Spleen (tissue), 11 donors: ENCODE data around the gene HDAC4. TPM values are rescaled to one million over a fixed set of nuclear protein-coding genes. Genes with fewer than 3 reads are reported as not detected.
A peak's percentile ranks its signal among the peaks of the same experiment; 100 is the strongest.

ENCODE experiments used
- DNase-seq: peaks from one replicate; pipeline ENCODE4 v3.0.0-alpha.2; 2020
- H3K27ac ChIP-seq, 8 donors: fragments of 200-600 bp; sonication (generic) in 7 of 8; 1 replicate in 4 of 8; 2 replicates in 4 of 8; pipeline versions ENCODE4 v1.5.0 to v1.8.0; 2016 to 2021; ENCODE audit warnings: inconsistent platforms in 4 of 8, mild to moderate bottlenecking in 4 of 8, moderate library complexity in 1 of 8
- H3K27me3 ChIP-seq, 7 donors: fragments of 200-600 bp; sonication (generic) in 6 of 7; replicated peaks in 1 of 7; 1 replicate in 4 of 7; 2 replicates in 3 of 7; pipeline versions ENCODE4 v1.5.0 to v1.8.0; 2016 to 2021; ENCODE audit warnings: inconsistent platforms in 3 of 7, mild to moderate bottlenecking in 1 of 7
- H3K36me3 ChIP-seq, 6 donors: fragments of 200-600 bp; sonication (generic) in 5 of 6; 1 replicate in 4 of 6; 2 replicates in 2 of 6; pipeline versions ENCODE4 v1.5.0 to v1.8.0; 2016 to 2021; ENCODE audit warnings: inconsistent platforms in 2 of 6
- H3K4me1 ChIP-seq, 6 donors: fragments of 200-600 bp; sonication (generic) in 5 of 6; 1 replicate in 3 of 6; 2 replicates in 3 of 6; pipeline versions ENCODE4 v1.5.0 to v1.8.0; 2016 to 2021; ENCODE audit warnings: inconsistent platforms in 3 of 6
- H3K4me3 ChIP-seq, 8 donors: fragments of 200-600 bp; sonication (generic) in 7 of 8; 1 replicate in 4 of 8; 2 replicates in 4 of 8; pipeline versions ENCODE4 v1.5.0 to v1.8.0; 2016 to 2021; ENCODE audit warnings: inconsistent platforms in 4 of 8, mild to moderate bottlenecking in 4 of 8, moderate library complexity in 2 of 8
- H3K9me3 ChIP-seq, 8 donors: fragments of 200-600 bp; sonication (generic) in 7 of 8; 1 replicate in 4 of 8; 2 replicates in 4 of 8; pipeline versions ENCODE4 v1.5.0 to v1.8.0; 2016 to 2021; ENCODE audit warnings: inconsistent platforms in 4 of 8
- POLR2A ChIP-seq, 3 donors: fragments of 450-650 bp; IDR thresholded peaks; one replicate each; pipeline ENCODE4 v1.5.1; 2017; ENCODE audit warnings: antibody characterized with exemption in 3 of 3, mild to moderate bottlenecking in 1 of 3
- POLR2AphosphoS5 ChIP-seq, 3 donors: sonication (generic); formaldehyde crosslinking; IDR thresholded peaks; one replicate each; pipeline ENCODE4 v1.5.1; 2017; ENCODE audit warnings: antibody characterized with exemption in 3 of 3
- WGBS, 5 donors: extraction: QIAGEN DNeasy Blood & Tissue Kit in 3 of 5; methylation state at CpG; one replicate each; pipeline versions ENCODE4 v1.1.5 to v1.1.7; 2013 to 2018; 5-methylcytosine and 5-hydroxymethylcytosine counted together
- intact Hi-C: fragments of 100-400 bp; cut with DNase I; formaldehyde crosslinking; loops from one replicate; pipeline ENCODE4 v1.15.0; 2023; ENCODE audit warnings: low total_unique reads
- polyA plus RNA-seq, 3 donors: library from polyadenylated mRNA; stranded (reverse); fragments of 200-250 nt; gene quantifications; one replicate each; pipeline ENCODE4 v1.2.1, GENCODE V29; 2013
- total RNA-seq, 7 donors: library from RNA; depleted of rRNA in 3 of 7; stranded (reverse); fragments of >200 nt in 3 of 7; fragmentation: NEBNext Ultra II Directional in 4 of 7; extraction: Animal tissue kit (Norgen Biotek cat#: 25700) in 4 of 7; gene quantifications; one replicate each; pipeline versions ENCODE4 v1.1.0 to v1.2.1, GENCODE V29; 2016 to 2021
- TF ChIP-seq, protein P1 (sequence below), 11 experiments: fragments of 200-600 bp in 7 of 11; fragments of 450-650 bp in 4 of 11; sonication (generic) in 4 of 11; IDR thresholded peaks in 8 of 11; conservative IDR thresholded peaks in 3 of 11; 1 replicate in 7 of 11; 2 replicates in 4 of 11; pipeline versions ENCODE4 v1.4.0 to v1.8.0; 2016 to 2021; ENCODE audit warnings: antibody characterized with exemption in 11 of 11, inconsistent platforms in 4 of 11, mild to moderate bottlenecking in 1 of 11
- donor health status: healthy with polysubstance abuse.
- donor health status: DM: no; HTN: no; CAD: no; lungs with moderate emphysema.
- donor health status: DM: no; HTN: no; CAD: no.
- donor health status: Bipolar disorder and iron deficiency.
- donor health status: healthy.
- donor health status: DM: no; HTN: no; CAD: no.
- donor health status: DM: yes; HTN: yes; CAD: no.

The HDAC4 gene
- total and polyA plus RNA-seq, 10 donors: 3.2 to 122 (median 69.5) TPM

DNA sequence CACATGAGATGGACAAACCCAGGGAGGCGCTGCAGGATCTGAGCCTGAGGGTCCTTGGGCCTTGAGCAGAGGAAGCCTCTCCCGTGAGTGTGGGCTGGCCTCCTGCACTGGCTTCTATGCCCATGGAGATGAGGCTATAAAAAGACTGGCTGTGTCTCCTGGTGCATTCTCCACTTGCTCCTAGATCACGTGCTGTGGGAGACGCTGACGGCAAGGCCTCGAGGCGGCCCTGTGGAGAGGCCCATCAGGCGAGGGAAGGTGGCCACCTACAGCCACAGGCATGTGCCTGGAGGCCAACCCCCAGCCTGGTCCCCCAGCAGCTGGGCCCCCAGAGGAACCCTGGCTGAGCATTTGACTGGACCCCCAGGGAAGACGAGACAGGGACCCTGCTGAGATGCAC is 354.0 kb downstream of the HDAC4 start:
- no peaks in the 10 kb centered on the region for H3K9me3 ChIP-seq
- DNase-seq: peak; percentile 46
- H3K27me3 ChIP-seq: no peaks in the 10 kb centered on the region
- TF ChIP-seq, protein P1, sequence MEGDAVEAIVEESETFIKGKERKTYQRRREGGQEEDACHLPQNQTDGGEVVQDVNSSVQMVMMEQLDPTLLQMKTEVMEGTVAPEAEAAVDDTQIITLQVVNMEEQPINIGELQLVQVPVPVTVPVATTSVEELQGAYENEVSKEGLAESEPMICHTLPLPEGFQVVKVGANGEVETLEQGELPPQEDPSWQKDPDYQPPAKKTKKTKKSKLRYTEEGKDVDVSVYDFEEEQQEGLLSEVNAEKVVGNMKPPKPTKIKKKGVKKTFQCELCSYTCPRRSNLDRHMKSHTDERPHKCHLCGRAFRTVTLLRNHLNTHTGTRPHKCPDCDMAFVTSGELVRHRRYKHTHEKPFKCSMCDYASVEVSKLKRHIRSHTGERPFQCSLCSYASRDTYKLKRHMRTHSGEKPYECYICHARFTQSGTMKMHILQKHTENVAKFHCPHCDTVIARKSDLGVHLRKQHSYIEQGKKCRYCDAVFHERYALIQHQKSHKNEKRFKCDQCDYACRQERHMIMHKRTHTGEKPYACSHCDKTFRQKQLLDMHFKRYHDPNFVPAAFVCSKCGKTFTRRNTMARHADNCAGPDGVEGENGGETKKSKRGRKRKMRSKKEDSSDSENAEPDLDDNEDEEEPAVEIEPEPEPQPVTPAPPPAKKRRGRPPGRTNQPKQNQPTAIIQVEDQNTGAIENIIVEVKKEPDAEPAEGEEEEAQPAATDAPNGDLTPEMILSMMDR (IDR thresholded peaks at IDR 0.05 in 8 of 11, conservative IDR thresholded peaks at IDR 0.05 in 3 of 11): no peak
- peak in 1 of 3 donors; percentile 28 for TF ChIP-seq POLR2AphosphoS5 (IDR thresholded peaks at IDR 0.05)
- 78 to 94% (median 88%) methylated on average over 9 of the region's 9 CpGs for WGBS, 5 donors
- H3K4me3 ChIP-seq: no peak overlapping the region
- peaks cover 0 to 39% (median 7%) of the 10 kb centered on the region in 6 donors for H3K36me3 ChIP-seq
- H3K4me1 ChIP-seq: no peaks in the 10 kb centered on the region
- H3K27ac ChIP-seq: no peak overlapping the region
- intact Hi-C loops: no loop called here

DNA sequence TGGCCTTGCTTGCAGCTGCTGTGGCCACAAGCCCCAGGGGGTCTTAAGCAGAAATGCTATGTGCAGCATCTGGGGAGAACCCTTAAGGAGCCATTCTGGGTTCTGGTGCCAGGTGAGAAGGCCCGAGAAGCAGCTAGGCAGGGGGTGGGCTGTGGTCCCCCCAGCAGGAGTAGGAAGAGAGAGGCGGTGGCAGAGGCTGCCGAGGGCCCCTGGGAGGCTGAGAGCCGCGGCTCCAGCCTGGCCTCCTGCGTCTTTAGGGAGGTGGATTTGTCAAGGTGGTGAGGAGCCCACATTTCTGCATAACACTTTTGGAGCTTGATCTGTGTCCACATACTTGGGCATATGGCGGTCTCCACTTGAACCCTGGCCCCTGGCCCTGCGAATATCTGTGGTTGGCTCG is 356.5 kb downstream of the HDAC4 start:
- H3K9me3 ChIP-seq: no peaks in the 10 kb centered on the region
- DNase-seq: no peak
- intact Hi-C loops: no loop called here
- no peaks in the 10 kb centered on the region for H3K27me3 ChIP-seq
- TF ChIP-seq, protein P1 (IDR thresholded peaks at IDR 0.05 in 8 of 11, conservative IDR thresholded peaks at IDR 0.05 in 3 of 11): no peak
- TF ChIP-seq POLR2AphosphoS5 (IDR thresholded peaks at IDR 0.05) (no peak), POLR2A (IDR thresholded peaks at IDR 0.05) (no peak)
- no peak overlapping the region for H3K27ac ChIP-seq
- WGBS, 5 donors: 73 to 88% (median 84%) methylated on average over 9 of the region's 9 CpGs
- H3K36me3 ChIP-seq: peaks cover 0 to 14% (median 0%) of the 10 kb centered on the region in 6 donors
- H3K4me1 ChIP-seq: no peaks in the 10 kb centered on the region
- no peak overlapping the region for H3K4me3 ChIP-seq

DNA sequence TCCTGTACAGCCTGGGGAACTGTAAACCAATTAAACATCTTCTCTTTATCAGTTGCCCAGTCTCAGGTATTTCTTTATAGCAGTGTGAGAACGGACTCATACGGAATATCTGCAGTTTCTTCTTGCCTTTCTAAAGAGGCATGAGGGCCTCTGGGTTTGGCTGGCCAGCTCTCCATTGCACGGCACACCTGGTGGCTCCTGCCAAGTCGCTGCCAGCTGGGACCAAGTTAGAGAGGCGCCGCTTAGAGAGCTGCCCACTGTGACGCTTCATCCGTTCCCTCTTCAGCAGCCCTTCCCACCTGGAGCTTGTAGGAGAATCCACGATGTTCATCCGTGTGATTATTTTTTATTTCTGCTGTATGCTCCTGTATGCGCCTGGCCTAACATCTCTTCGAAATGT is 357.5 kb downstream of the HDAC4 start:
- Histone ChIP-seq H3K4me3 (no peak overlapping the region), H3K4me1 (no peaks in the 10 kb centered on the region), H3K27ac (no peak overlapping the region), H3K9me3 (no peaks in the 10 kb centered on the region), H3K27me3 (no peaks in the 10 kb centered on the region), H3K36me3 (peaks cover 0 to 9% (median 0%) of the 10 kb centered on the region in 6 donors)
- WGBS, 5 donors: 91 to 97% (median 95%) methylated on average over 12 of the region's 12 CpGs
- TF ChIP-seq POLR2AphosphoS5 (IDR thresholded peaks at IDR 0.05): no peak
- no peak for TF ChIP-seq POLR2A (IDR thresholded peaks at IDR 0.05)
- TF ChIP-seq, protein P1 (IDR thresholded peaks at IDR 0.05 in 8 of 11, conservative IDR thresholded peaks at IDR 0.05 in 3 of 11): no peak
- DNase-seq: no peak
- intact Hi-C loops: no loop called here

DNA sequence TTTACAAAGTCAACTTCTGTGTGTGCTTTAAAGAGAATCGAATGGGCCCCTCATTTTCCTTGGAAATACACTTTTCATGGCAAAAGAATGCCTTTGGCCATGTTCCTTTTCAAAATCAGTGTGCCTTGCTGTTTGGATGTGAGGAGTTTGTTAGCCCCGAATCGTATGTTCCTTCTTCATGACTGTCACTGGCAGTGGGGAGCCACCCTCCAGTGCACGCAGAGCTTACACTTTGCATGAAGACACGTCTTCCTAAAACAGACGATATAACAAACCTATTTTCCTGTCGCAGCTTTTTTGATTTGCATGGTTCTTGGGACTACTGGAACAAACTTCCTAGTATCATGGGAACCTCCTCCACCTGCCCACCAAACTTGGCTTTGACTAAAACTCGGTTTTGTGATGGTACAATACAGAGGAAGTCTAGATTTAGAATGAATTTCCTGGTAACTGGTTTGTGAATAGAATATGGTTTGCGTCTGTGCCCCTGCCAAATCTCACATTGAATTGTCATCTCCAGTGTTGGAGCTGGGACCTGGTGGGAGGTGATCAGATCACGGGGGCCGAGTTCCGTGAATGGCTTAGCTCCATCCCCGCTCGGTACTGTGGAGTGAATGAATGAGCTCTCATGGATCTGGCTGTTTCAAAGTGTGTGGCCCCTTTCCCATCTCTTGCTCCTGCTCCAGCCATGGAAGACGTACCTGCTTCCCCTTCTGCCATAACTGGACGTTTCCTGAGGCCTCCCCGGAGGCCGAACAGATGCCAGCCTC is 358.1 kb downstream of the HDAC4 start:
- TF ChIP-seq, protein P1 (IDR thresholded peaks at IDR 0.05 in 8 of 11, conservative IDR thresholded peaks at IDR 0.05 in 3 of 11): no peak
- TF ChIP-seq POLR2A (IDR thresholded peaks at IDR 0.05): no peak
- no peak for TF ChIP-seq POLR2AphosphoS5 (IDR thresholded peaks at IDR 0.05)
- no peak overlapping the region for H3K27ac ChIP-seq
- no peaks in the 10 kb centered on the region for H3K27me3 ChIP-seq
- 68 to 78% (median 72%) methylated on average over 18 of the region's 18 CpGs for WGBS, 5 donors
- no peaks in the 10 kb centered on the region for H3K9me3 ChIP-seq
- no peak for DNase-seq
- peaks cover 0 to 3% (median 0%) of the 10 kb centered on the region in 6 donors for H3K36me3 ChIP-seq
- H3K4me3 ChIP-seq: no peak overlapping the region
- intact Hi-C loops: no loop called here
- no peaks in the 10 kb centered on the region for H3K4me1 ChIP-seq
